Measurements from ENCODE around the gene IPO9. TPM values are rescaled to one million over a fixed set of nuclear protein-coding genes. Genes with fewer than 3 reads are reported as not detected.

Gene IPO9
- total RNA-seq: 30.3 and 30.7 TPM in 2 replicates

DNA sequence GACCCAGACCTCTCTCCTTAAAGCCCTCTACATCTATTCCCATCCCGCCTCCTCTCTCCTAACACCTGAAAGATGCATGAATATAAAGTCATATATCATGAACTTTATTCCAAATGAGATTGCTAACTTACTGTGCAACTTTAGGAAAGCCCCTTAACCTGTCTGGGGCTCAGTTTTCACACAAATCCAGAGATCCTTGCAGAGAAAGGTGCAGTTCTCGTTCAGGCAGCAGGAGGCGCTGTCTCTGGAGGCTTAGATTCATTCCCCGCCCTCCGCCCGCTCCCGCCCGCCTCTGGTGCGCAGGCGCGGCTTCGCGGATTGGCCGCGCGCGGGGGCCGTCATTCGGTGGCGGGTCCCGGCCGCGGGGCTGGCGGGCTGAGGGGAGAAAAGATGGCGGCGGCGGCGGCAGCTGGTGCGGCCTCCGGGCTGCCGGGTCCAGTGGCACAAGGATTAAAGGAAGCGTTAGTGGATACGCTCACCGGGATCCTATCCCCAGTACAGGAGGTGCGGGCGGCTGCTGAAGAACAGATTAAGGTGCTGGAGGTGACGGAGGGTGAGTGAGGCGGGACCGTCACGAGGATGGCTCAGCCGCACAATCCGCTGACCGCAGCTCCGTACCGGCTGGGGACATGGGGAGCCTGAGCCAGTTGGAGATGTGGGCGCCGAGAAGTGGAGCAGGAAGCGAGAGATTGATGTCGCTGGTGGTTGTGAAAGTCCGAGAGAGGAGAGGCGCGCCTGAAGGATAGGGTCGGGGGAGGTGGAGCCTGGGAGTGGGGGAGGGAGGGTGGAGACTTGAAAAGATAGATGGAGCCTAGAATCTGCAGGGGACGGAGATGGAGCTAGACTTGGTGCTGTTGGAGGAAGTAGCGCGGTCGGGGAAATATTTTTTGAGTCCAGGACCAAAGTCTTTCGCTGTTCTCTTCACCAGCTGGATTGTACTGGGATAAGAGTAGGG lies at the start of gene IPO9:
Gene IPO9, plus strand, starts transcription at position 338 of the 955 bp plus-strand sequence. Its CDS starts 53 bp downstream, at position 391.

GRCh38 chr1:201888282-201889089 lies 59.5 kb downstream of the IPO9 start, which contains the start of gene SHISA4:
Gene SHISA4 (plus strand): TSS chr1:201888898. CDS start chr1:201888995, 97 bp downstream.

Small RNAs within 50 kb of the gene (small RNA-seq; reads per million reads assigned to genes)
- not detected for gene MIR1231
- gene MIR6739: not detected

Other genes starting within 250 kb of the IPO9 start
- gene SHISA4, start 59.7 kb downstream of the IPO9 start, total RNA-seq: 32.5 and 41.9 TPM in 2 replicates
- 43.2 and 60.5 TPM in 2 replicates for gene LMOD1, start 117.4 kb downstream of the IPO9 start, total RNA-seq
- 39.3 and 48.9 TPM in 2 replicates for gene TIMM17A, start 126.3 kb downstream of the IPO9 start, total RNA-seq
- 81.3 and 101 TPM in 2 replicates for gene RNPEP, start 153.5 kb downstream of the IPO9 start, total RNA-seq
- 0.49 and 0.81 TPM in 2 replicates for gene ELF3, start 181.4 kb downstream of the IPO9 start, total RNA-seq

Data from hair follicle dermal papilla cell (primary cell).